OCI-LY1 (cell line): ENCODE data around the gene ZNF768.

ENCODE experiments used
- H2AFZ ChIP-seq: fragments of 200-600 bp; sonication (generic), shearing (Covaris generic); 2 replicates; pipeline ENCODE4 v1.6.0; 2014; ENCODE audit warnings: antibody characterized with exemption, mild to moderate bottlenecking, low read length
- H3F3A ChIP-seq: fragments of 200-600 bp; sonication (generic), shearing (Covaris generic); 2 replicates; pipeline ENCODE4 v1.6.0; 2014; ENCODE audit warnings: mild to moderate bottlenecking, antibody characterized with exemption, low read length, moderate library complexity; ENCODE audit not compliant: insufficient read depth
- H3K27ac ChIP-seq: fragments of 200-600 bp; sonication (generic); 2 replicates; pipeline ENCODE4 v1.5.1; 2014; ENCODE audit warnings: low read length, mixed run types, mild to moderate bottlenecking, low read depth; ENCODE audit not compliant: poor library complexity, severe bottlenecking
- H3K27me3 ChIP-seq: fragments of 200-600 bp; sonication (generic); 2 replicates; pipeline ENCODE4 v1.6.0; 2014; ENCODE audit warnings: antibody characterized with exemption, mild to moderate bottlenecking, low read length, moderate library complexity; ENCODE audit not compliant: insufficient read depth
- H3K36me3 ChIP-seq: fragments of 200-600 bp; sonication (generic); 2 replicates; pipeline ENCODE4 v1.6.1; 2014; ENCODE audit warnings: mild to moderate bottlenecking, antibody characterized with exemption, low read length, moderate library complexity, mixed read lengths; ENCODE audit not compliant: insufficient read depth
- H3K4me1 ChIP-seq: fragments of 200-600 bp; sonication (generic); 2 replicates; pipeline ENCODE4 v1.5.1; 2014; ENCODE audit warnings: mild to moderate bottlenecking, low read length, moderate library complexity; ENCODE audit not compliant: insufficient read depth, severe bottlenecking
- H3K4me2 ChIP-seq: fragments of 200-600 bp; sonication (generic), shearing (Covaris generic); 2 replicates; pipeline ENCODE4 v1.6.1; 2014; ENCODE audit warnings: low read length
- H3K4me3 ChIP-seq: fragments of 200-600 bp; sonication (generic); 2 replicates; pipeline ENCODE4 v1.5.1; 2014; ENCODE audit warnings: low read length, low read depth, mild to moderate bottlenecking, mixed read lengths; ENCODE audit not compliant: poor library complexity, severe bottlenecking
- H3K79me2 ChIP-seq: fragments of 200-600 bp; shearing (Covaris generic); 2 replicates; pipeline ENCODE4 v1.6.1; 2016; ENCODE audit warnings: mixed run types, low read length, mixed read lengths; ENCODE audit not compliant: insufficient read depth
- H3K9ac ChIP-seq: fragments of 200-600 bp; sonication (generic), shearing (Covaris generic); 2 replicates; pipeline ENCODE4 v1.6.1; 2014; ENCODE audit warnings: mild to moderate bottlenecking, low read length, mixed read lengths
- H3K9me2 ChIP-seq: fragments of 200-600 bp; sonication (generic), shearing (Covaris generic); 2 replicates; pipeline ENCODE4 v1.6.1; 2014; ENCODE audit warnings: low read depth, mild to moderate bottlenecking, low read length, mixed read lengths
- H3K9me3 ChIP-seq: fragments of 200-600 bp; shearing (Covaris generic); 2 replicates; pipeline ENCODE4 v1.6.1; 2014; ENCODE audit warnings: low read length, mixed read lengths
- H4K20me1 ChIP-seq: fragments of 200-600 bp; sonication (generic), shearing (Covaris generic); 2 replicates; pipeline ENCODE4 v1.6.0; 2016; ENCODE audit warnings: mild to moderate bottlenecking, low read length; ENCODE audit not compliant: insufficient read depth
- EZH2 ChIP-seq: fragments of 200-600 bp; sonication (generic), shearing (Covaris generic); IDR thresholded peaks from 2 replicates; pipeline ENCODE4 v1.8.0; 2017; ENCODE audit warnings: borderline replicate concordance, mixed run types, mild to moderate bottlenecking, antibody characterized with exemption, low read length, moderate library complexity, mixed read lengths
- TF ChIP-seq, protein P1 (sequence below): fragments of 200-600 bp; sonication (generic), shearing (Covaris generic); IDR thresholded peaks from 2 replicates; pipeline ENCODE4 v1.5.1; 2017; ENCODE audit warnings: mild to moderate bottlenecking, antibody characterized with exemption, low read length, moderate library complexity, mixed read lengths

ZNF768 gene

DNA sequence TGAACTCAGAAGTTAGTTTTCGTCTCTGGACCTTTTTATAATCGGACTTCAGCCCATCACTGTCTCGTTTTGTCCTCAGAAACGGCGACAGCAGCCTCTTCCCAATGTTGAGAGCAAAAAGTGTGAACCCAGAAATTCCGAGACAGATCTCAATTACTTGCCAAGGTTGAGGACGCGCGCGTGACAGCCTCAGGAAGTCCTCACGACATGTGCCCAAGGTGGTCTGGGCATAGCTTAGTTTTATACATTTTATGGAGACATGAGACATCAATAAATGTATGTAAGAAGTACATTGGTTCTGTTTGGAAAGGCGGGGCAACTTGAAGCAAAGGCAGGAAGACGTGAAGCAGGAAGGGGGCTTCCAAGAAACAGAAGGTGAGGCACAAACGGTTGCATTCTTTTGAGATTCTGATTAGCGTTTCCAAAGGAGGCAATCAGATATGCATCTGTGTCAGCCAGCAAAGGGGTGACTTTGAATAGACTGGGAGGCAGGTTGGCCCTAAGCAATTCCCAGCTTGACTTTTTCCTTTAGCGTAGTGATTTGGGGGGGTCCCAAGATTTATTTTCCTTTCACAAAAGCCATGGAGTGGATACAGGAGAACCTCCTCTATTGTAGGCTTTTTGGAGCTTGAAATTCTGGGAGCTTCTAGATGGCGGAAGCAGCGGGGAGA lies 8.9 kb upstream of the ZNF768 start:
- no peaks in the 10 kb centered on the region for H3K79me2 ChIP-seq

DNA sequence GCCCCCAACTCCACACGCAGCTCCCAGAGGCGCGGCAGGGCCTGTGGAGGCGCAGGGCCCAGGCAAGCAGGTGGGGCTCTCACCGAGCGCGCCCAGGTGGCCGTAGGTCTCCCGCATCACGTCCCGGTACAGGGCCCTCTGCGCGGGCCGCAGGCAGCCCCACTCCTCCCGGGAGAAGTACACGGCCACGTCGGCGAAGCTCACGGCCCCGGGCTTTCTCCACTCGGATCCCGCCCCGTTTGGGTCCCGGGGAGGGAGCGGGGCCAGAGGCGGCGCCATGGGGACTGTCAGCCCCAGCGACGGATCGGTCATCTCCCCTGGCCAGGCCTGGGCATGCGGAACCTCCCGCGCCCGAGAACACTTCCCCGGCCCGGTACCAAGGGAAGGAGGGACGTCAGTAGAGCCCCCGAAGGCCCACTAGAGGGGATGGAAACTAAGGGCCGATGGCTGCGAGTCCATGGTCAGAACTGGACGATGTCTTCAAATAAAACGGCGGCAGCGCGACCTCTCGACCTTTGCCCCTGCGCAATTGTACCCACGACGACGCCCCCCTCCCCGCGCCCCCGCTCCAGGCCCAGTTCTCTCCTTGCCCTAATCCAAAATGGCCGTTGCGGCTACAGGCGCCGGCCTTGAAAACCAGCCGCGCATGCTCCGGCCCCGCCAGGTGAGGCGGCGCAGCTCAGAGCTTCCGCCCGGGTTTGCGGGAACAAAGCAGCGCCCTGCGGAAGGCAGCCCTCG lies 8.2 kb upstream of the ZNF768 start, which contains the start of gene ZNF747:
TSS of gene ZNF747 (minus strand) at position 491 of the 738 bp plus-strand sequence. CDS start at position 312, 179 bp downstream.
- Histone ChIP-seq H3K27ac (peak within 1 kb of the TSS; percentile 83), H2AFZ (no peak within 1 kb of the TSS), H3K27me3 (no peaks in the 10 kb centered on the region), H3K9me3 (no peaks in the 10 kb centered on the region), H3K9ac (peak within 1 kb of the TSS; percentile 94), H4K20me1 (no peaks in the 10 kb centered on the region), H3K36me3 (peaks cover 13% of the 10 kb centered on the region), H3K4me2 (peak within 1 kb of the TSS; percentile 88), H3K4me1 (peaks cover 32% of the 10 kb centered on the region), H3K79me2 (no peaks in the 10 kb centered on the region), H3K4me3 (peak within 1 kb of the TSS; percentile 73), H3F3A (0 out of 2 replicates have a peak, but pooled peaks cover 4% of the 10 kb centered on the region), H3K9me2 (no peaks in the 10 kb centered on the region)
- TF ChIP-seq, protein P1, sequence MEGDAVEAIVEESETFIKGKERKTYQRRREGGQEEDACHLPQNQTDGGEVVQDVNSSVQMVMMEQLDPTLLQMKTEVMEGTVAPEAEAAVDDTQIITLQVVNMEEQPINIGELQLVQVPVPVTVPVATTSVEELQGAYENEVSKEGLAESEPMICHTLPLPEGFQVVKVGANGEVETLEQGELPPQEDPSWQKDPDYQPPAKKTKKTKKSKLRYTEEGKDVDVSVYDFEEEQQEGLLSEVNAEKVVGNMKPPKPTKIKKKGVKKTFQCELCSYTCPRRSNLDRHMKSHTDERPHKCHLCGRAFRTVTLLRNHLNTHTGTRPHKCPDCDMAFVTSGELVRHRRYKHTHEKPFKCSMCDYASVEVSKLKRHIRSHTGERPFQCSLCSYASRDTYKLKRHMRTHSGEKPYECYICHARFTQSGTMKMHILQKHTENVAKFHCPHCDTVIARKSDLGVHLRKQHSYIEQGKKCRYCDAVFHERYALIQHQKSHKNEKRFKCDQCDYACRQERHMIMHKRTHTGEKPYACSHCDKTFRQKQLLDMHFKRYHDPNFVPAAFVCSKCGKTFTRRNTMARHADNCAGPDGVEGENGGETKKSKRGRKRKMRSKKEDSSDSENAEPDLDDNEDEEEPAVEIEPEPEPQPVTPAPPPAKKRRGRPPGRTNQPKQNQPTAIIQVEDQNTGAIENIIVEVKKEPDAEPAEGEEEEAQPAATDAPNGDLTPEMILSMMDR, result no peak
- no peak for TF ChIP-seq EZH2

More for the DNA sequence above, 8.9 kb upstream of the ZNF768 start:
- Histone ChIP-seq H3K36me3 (peaks cover 13% of the 10 kb centered on the region), H3K27ac (peak overlapping the region; percentile 83), H2AFZ (no peak overlapping the region), H3K4me1 (peaks cover 31% of the 10 kb centered on the region), H3K9me3 (no peaks in the 10 kb centered on the region), H3K4me2 (peak overlapping the region; percentile 88), H4K20me1 (no peaks in the 10 kb centered on the region), H3K4me3 (peak overlapping the region; percentile 73), H3F3A (0 out of 2 replicates have a peak, but pooled peaks cover 2% of the 10 kb centered on the region), H3K9ac (peak overlapping the region; percentile 94), H3K9me2 (no peaks in the 10 kb centered on the region), H3K27me3 (no peaks in the 10 kb centered on the region)
- TF ChIP-seq, protein P1, result no peak
- TF ChIP-seq EZH2, result no peak

DNA sequence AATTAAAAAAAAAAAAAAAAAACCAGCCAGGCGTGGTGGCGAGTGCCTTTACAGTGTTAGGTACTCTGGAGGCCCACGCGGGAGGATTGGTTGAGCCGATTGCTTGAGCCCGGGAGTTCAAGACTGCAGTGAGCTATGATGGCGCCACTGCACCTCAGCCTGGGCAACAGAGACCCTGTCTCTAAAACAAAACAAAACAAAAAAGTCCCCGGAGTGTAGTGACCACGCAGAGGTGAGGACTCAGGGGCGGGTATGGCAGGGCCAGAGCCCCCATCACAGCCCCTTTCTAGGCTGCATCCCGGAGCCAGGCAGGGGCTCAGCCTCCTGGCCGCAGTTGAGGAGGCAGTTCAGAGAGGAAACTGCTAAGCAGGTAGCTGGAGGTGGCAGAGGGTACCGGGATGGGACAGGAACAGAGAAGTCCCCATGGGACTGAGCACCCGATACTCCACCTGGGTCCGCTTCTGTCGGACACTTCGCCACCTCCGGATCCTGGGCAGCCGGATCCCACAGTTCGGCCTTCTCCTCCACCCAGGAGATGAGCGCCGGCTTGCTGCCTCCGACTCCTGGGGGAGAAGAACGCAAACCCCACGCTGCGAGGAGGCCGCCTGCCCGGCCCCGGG lies 7.5 kb upstream of the ZNF768 start:
- Histone ChIP-seq H3K4me2 (peak overlapping the region; percentile 88), H3K27ac (peak overlapping the region; percentile 83), H2AFZ (no peak overlapping the region), H3K9me2 (no peaks in the 10 kb centered on the region), H3K4me3 (peak overlapping the region; percentile 73), H3K9me3 (no peaks in the 10 kb centered on the region), H4K20me1 (no peaks in the 10 kb centered on the region), H3K36me3 (peaks cover 13% of the 10 kb centered on the region), H3K27me3 (no peaks in the 10 kb centered on the region), H3F3A (0 out of 2 replicates have a peak, but pooled peaks cover 4% of the 10 kb centered on the region), H3K79me2 (no peaks in the 10 kb centered on the region), H3K4me1 (peaks cover 37% of the 10 kb centered on the region), H3K9ac (peak overlapping the region; percentile 94)
- TF ChIP-seq, protein P1, result no peak; the same call in 1 of the 2 replicates
- no peak for TF ChIP-seq EZH2
